Esophagus muscularis mucosa (tissue), 4 donors: ENCODE measurements around the gene UROC1.

ENCODE experiments used
- EP300 ChIP-seq: sonication (generic); formaldehyde crosslinking; IDR thresholded peaks from one replicate; pipeline ENCODE4 v1.6.1; 2017; ENCODE audit warnings: antibody characterized with exemption
- POLR2A ChIP-seq: fragments of 450-650 bp; IDR thresholded peaks from one replicate; pipeline ENCODE4 v1.6.1; 2017; ENCODE audit warnings: antibody characterized with exemption, moderate library complexity, mild to moderate bottlenecking, low read depth
- POLR2AphosphoS5 ChIP-seq, 2 donors: sonication (generic); formaldehyde crosslinking; IDR thresholded peaks; one replicate each; pipeline ENCODE4 v1.6.1; 2017; ENCODE audit warnings: antibody characterized with exemption in 2 of 2
- TF ChIP-seq, protein P1 (sequence below), 3 experiments: fragments of 200-600 bp in 2 of 3; fragments of 450-650 bp in 1 of 3; sonication (generic) in 2 of 3; IDR thresholded peaks; one replicate each; pipeline ENCODE4 v1.5.1; 2017 to 2019; ENCODE audit warnings: antibody characterized with exemption in 3 of 3, mild to moderate bottlenecking in 2 of 3, moderate library complexity in 1 of 3

DNA sequence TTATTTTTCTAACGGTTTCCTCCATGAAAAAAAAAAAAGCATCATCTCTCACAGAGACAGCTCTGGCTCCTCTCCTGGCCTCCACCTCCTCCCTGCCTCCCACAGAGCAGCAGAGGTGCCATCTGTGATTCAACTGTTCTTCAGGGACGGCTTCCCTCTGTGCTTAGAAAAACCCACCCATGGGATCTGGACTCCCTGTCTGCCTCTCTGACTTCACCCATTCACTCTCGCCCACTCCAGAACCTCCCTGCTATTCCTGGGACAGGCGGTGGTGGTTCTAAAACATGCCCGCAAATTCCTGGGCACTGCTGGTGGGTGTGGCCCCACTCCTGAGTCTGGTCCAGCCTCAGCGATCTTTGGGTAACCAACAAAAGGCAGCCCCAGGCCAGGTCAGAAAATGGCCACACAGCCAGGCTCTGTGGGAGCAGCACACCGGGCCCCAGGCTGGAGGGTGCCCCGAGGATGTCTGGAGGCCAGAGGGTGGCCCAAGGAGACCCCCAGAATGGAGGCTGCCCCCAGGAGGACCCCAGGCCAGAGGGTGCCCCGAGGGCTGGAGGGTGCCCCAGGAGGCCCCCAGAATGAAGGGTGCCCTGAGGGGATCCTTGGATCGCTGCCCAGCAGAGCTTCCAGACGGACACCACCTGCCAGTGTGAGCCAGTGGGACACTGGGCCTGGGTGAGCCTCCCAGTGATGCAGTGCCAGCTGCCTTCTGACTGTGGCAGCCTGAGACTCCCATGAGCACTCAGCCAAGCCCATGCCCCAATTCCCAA, 3.7 kb upstream of the UROC1 start:
- TF ChIP-seq, protein P1, sequence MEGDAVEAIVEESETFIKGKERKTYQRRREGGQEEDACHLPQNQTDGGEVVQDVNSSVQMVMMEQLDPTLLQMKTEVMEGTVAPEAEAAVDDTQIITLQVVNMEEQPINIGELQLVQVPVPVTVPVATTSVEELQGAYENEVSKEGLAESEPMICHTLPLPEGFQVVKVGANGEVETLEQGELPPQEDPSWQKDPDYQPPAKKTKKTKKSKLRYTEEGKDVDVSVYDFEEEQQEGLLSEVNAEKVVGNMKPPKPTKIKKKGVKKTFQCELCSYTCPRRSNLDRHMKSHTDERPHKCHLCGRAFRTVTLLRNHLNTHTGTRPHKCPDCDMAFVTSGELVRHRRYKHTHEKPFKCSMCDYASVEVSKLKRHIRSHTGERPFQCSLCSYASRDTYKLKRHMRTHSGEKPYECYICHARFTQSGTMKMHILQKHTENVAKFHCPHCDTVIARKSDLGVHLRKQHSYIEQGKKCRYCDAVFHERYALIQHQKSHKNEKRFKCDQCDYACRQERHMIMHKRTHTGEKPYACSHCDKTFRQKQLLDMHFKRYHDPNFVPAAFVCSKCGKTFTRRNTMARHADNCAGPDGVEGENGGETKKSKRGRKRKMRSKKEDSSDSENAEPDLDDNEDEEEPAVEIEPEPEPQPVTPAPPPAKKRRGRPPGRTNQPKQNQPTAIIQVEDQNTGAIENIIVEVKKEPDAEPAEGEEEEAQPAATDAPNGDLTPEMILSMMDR (IDR thresholded peaks at IDR 0.05): no peak
- TF ChIP-seq POLR2AphosphoS5 (IDR thresholded peaks at IDR 0.05): no peak
- TF ChIP-seq EP300: no peak
- no peak for TF ChIP-seq POLR2A
